SU-DHL-6 (cell line): ENCODE measurements around the gene NPAS3.

Source experiments
- H2AFZ ChIP-seq: fragments of 200-600 bp; sonication (generic); 2 replicates; pipeline ENCODE4 v1.6.1; 2014; ENCODE audit warnings: low read depth, mild to moderate bottlenecking, moderate library complexity, mixed read lengths, antibody characterized with exemption, low read length; ENCODE audit not compliant: severe bottlenecking
- H3F3A ChIP-seq: fragments of 200-600 bp; shearing (Covaris generic); 2 replicates; pipeline ENCODE4 v1.6.0; 2016; ENCODE audit warnings: antibody characterized with exemption, mild to moderate bottlenecking; ENCODE audit not compliant: insufficient read depth
- H3K27ac ChIP-seq: fragments of 200-600 bp; sonication (generic); 2 replicates; pipeline ENCODE4 v1.5.1; 2016; ENCODE audit warnings: low read depth, mild to moderate bottlenecking, low read length, moderate library complexity, mixed read lengths
- H3K27me3 ChIP-seq: fragments of 200-600 bp; sonication (generic), shearing (Covaris generic); 2 replicates; pipeline ENCODE4 v1.6.0; 2014; ENCODE audit warnings: mild to moderate bottlenecking, low read length
- H3K36me3 ChIP-seq: fragments of 200-600 bp; sonication (generic); 2 replicates; pipeline ENCODE4 v1.6.1; 2014; ENCODE audit warnings: mild to moderate bottlenecking, low read length, mixed read lengths
- H3K4me2 ChIP-seq: fragments of 300-600, 200-600 bp; shearing (Covaris generic), sonication (generic); 2 replicates; pipeline ENCODE4 v1.6.0; 2014; ENCODE audit warnings: low read length, low read depth, mild to moderate bottlenecking; ENCODE audit not compliant: poor library complexity, severe bottlenecking
- H3K4me3 ChIP-seq: fragments of 200-600 bp; sonication (generic); 2 replicates; pipeline ENCODE4 v1.5.1; 2014; ENCODE audit warnings: antibody characterized with exemption, low read length, mild to moderate bottlenecking, mixed read lengths; ENCODE audit not compliant: insufficient read depth, poor library complexity, severe bottlenecking
- H3K79me2 ChIP-seq: fragments of 200-600 bp; sonication (generic); 2 replicates; pipeline ENCODE4 v1.6.1; 2014; ENCODE audit warnings: mild to moderate bottlenecking, low read length, moderate library complexity; ENCODE audit not compliant: insufficient read depth
- H3K9ac ChIP-seq: fragments of 200-600 bp; sonication (generic); 2 replicates; pipeline ENCODE4 v1.7.0; 2014; ENCODE audit warnings: mild to moderate bottlenecking, low read length
- H3K9me2 ChIP-seq: fragments of 200-600 bp; sonication (generic); replicated peaks from 2 replicates; pipeline ENCODE4 v1.6.1; 2014; ENCODE audit warnings: low read length; ENCODE audit not compliant: insufficient read depth
- H3K9me3 ChIP-seq: fragments of 200-600 bp; sonication (generic); 2 replicates; pipeline ENCODE4 v1.6.1; 2014; ENCODE audit warnings: low read length, mixed read lengths; ENCODE audit not compliant: insufficient read depth
- H4K20me1 ChIP-seq: fragments of 200-600 bp; sonication (generic); 2 replicates; pipeline ENCODE4 v1.6.1; 2014; ENCODE audit warnings: low read depth, mild to moderate bottlenecking, antibody characterized with exemption, low read length, moderate library complexity, mixed read lengths
- EZH2phosphoT487 ChIP-seq: fragments of 200-600 bp; sonication (generic), shearing (Covaris generic); conservative IDR thresholded peaks from 2 replicates; pipeline ENCODE4 v1.6.1; 2018; ENCODE audit warnings: mild to moderate bottlenecking, antibody characterized with exemption, low read length, moderate library complexity, mixed read lengths
- TF ChIP-seq, protein P1 (sequence below): fragments of 200-600 bp; sonication (generic); IDR thresholded peaks from one replicate; pipeline ENCODE4 v1.5.1; 2017; ENCODE audit warnings: antibody characterized with exemption, mild to moderate bottlenecking, low read length, moderate library complexity; ENCODE audit not compliant: insufficient read depth, poor library complexity, severe bottlenecking

Gene NPAS3

DNA sequence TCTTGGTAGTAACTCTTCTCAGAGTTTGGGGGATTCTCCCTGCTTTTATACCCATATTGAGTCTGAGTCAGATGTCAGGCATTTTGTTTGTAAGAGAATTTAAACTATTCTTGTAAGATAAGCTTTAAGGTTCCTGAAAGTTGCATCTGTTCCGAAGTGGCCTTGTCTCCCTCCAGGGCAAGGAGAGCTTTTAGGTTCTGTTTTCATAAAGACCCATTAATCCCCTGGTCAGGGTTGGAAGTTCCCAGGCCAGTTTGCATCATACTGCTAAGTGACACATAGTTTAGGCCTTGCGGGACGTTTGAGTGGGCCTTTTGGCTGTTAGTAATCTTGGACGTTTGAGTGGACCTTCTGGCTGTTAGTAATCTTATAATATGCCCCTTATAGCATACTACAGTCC lies 396.7 kb downstream of the NPAS3 start:
- Histone ChIP-seq H3F3A (no peaks in the 10 kb centered on the region), H3K4me2 (no peak overlapping the region), H3K27me3 (no peaks in the 10 kb centered on the region), H3K9ac (no peak overlapping the region), H3K4me3 (no peak overlapping the region), H3K36me3 (no peaks in the 10 kb centered on the region), H3K9me2 (no peaks in the 10 kb centered on the region), H3K9me3 (no peaks in the 10 kb centered on the region), H2AFZ (no peak overlapping the region), H3K79me2 (no peaks in the 10 kb centered on the region), H4K20me1 (no peaks in the 10 kb centered on the region), H3K27ac (no peak overlapping the region)
- no peak for TF ChIP-seq EZH2phosphoT487
- TF ChIP-seq, protein P1, sequence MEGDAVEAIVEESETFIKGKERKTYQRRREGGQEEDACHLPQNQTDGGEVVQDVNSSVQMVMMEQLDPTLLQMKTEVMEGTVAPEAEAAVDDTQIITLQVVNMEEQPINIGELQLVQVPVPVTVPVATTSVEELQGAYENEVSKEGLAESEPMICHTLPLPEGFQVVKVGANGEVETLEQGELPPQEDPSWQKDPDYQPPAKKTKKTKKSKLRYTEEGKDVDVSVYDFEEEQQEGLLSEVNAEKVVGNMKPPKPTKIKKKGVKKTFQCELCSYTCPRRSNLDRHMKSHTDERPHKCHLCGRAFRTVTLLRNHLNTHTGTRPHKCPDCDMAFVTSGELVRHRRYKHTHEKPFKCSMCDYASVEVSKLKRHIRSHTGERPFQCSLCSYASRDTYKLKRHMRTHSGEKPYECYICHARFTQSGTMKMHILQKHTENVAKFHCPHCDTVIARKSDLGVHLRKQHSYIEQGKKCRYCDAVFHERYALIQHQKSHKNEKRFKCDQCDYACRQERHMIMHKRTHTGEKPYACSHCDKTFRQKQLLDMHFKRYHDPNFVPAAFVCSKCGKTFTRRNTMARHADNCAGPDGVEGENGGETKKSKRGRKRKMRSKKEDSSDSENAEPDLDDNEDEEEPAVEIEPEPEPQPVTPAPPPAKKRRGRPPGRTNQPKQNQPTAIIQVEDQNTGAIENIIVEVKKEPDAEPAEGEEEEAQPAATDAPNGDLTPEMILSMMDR: no peak

DNA sequence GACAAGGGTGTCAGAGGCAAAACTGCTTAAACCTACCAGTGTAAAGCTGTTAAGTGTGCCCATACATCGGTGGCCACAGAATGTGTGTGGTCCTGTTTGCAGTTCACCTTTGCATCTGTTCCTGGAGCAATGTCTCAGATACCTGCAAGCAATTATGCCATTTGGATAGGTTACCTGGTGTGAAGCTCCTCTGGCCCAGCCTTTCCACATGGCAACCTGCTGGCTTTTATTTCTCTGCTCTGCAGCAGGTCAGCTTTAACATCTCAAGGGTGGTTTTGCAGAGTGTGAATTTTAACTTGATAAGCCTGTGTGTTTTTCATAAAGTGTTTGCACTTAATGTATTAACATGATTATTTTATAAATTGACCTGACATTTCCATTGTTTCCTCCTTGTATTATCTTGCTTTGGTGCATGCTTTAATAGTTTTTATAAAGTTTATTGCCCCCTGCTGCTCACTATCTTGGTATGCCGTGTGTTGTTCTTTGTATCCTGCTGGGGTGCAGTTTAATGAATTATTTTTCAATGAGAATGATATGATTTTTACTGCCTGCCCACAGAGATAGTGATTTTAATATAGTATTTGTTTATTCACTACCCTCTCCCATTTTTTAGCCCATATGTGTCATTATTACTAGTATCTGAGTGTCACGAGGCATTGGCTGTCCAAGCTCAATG lies 403.8 kb downstream of the NPAS3 start:
- Histone ChIP-seq H3K9me2 (no peaks in the 10 kb centered on the region), H3K4me3 (no peak overlapping the region), H3K27me3 (no peaks in the 10 kb centered on the region), H3K9ac (no peak overlapping the region), H3K4me2 (no peak overlapping the region), H2AFZ (no peak overlapping the region), H4K20me1 (no peaks in the 10 kb centered on the region), H3F3A (no peaks in the 10 kb centered on the region), H3K36me3 (no peaks in the 10 kb centered on the region), H3K27ac (no peak overlapping the region), H3K9me3 (no peaks in the 10 kb centered on the region), H3K79me2 (no peaks in the 10 kb centered on the region)
- TF ChIP-seq, protein P1: no peak

DNA sequence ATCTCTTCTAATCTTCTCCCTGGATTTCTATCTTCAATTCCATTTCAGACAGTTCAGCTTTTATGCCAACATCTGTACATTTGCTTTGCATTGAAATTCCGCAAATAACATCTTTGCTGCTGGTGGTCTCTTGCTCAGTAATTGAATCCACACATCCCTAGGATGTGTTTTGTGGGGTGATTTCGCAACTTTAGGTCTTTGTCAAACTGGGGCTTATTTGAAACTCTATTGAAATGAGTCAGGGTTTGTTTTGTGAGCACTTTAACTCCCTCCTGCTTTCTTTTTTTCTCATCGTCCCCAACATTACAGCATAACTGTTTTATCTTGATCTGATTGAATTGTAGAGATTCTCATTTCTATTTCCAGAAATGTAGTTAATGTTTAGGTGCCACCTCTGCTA lies 404.3 kb downstream of the NPAS3 start:
- no peaks in the 10 kb centered on the region for H3K9me3 ChIP-seq
- no peak overlapping the region for H3K4me2 ChIP-seq

DNA sequence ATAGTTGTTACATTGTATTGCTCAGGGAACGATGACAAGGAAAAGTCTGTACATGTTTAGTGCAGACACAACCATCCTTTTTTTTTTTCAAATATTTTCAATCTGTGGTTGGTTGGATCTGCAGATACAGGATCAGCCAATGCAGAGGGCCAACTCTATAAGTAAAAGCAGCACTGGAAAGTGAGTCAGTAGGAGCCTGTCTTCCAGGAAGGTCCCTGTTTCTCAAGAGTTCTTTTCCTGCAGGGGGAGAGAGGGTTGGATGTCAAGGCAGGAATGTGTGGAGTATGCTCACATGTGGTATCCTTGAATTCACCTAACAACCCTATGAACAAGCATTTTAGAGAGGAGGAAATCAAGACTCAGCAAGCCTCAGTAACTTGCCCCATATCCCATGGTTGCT lies 409.1 kb downstream of the NPAS3 start:
- Histone ChIP-seq H2AFZ (no peak overlapping the region), H4K20me1 (no peaks in the 10 kb centered on the region), H3K27me3 (no peaks in the 10 kb centered on the region), H3K9me2 (no peaks in the 10 kb centered on the region), H3F3A (no peaks in the 10 kb centered on the region), H3K27ac (no peak overlapping the region), H3K36me3 (no peaks in the 10 kb centered on the region), H3K9ac (no peak overlapping the region), H3K4me3 (no peak overlapping the region), H3K9me3 (no peaks in the 10 kb centered on the region), H3K79me2 (no peaks in the 10 kb centered on the region), H3K4me2 (no peak overlapping the region)
- TF ChIP-seq, protein P1: no peak
- no peak for TF ChIP-seq EZH2phosphoT487

More for the DNA sequence above, 404.3 kb downstream of the NPAS3 start:
- Histone ChIP-seq H4K20me1 (no peaks in the 10 kb centered on the region), H3K9ac (no peak overlapping the region), H3K27me3 (no peaks in the 10 kb centered on the region), H3K9me2 (no peaks in the 10 kb centered on the region), H3K27ac (no peak overlapping the region), H3K36me3 (no peaks in the 10 kb centered on the region), H3K4me3 (no peak overlapping the region), H3F3A (no peaks in the 10 kb centered on the region), H2AFZ (no peak overlapping the region), H3K79me2 (no peaks in the 10 kb centered on the region)
- no peak for TF ChIP-seq EZH2phosphoT487
